IPS DF 6.9 (cell line): ENCODE results near the gene SET.

ENCODE experiments used
- DNase-seq: peaks from one replicate; pipeline ENCODE4 v3.0.0-alpha.2; 2013; ENCODE audit warnings: low read depth, low spot score
- H3K27ac ChIP-seq: one replicate; pipeline ENCODE4 v1.5.1; 2013; ENCODE audit warnings: low read length, control low read depth
- H3K27me3 ChIP-seq: 2 replicates; pipeline ENCODE4 v1.6.1; 2013; ENCODE audit warnings: mild to moderate bottlenecking, low read length; ENCODE audit not compliant: control insufficient read depth, insufficient read depth
- H3K36me3 ChIP-seq: 2 replicates; pipeline ENCODE4 v1.6.1; 2013; ENCODE audit warnings: low read length; ENCODE audit not compliant: control insufficient read depth, insufficient read depth
- H3K4me1 ChIP-seq: 2 replicates; pipeline ENCODE4 v1.6.1; 2013; ENCODE audit warnings: low read length; ENCODE audit not compliant: control insufficient read depth, insufficient read depth
- H3K4me3 ChIP-seq: 2 replicates; pipeline ENCODE4 v1.5.1; 2013; ENCODE audit warnings: mild to moderate bottlenecking, low read length
- H3K9me3 ChIP-seq: 2 replicates; pipeline ENCODE4 v1.6.1; 2013; ENCODE audit warnings: low read length, inconsistent platforms; ENCODE audit not compliant: control insufficient read depth, insufficient read depth
- WGBS: extraction: QIAGEN DNeasy Blood & Tissue Kit; methylation state at CpG from one replicate; pipeline ENCODE4 v1.1.7; 2013; ENCODE audit warnings: mixed read lengths, missing lambda C conversion rate; ENCODE audit not compliant: insufficient read length, insufficient coverage; 5-methylcytosine and 5-hydroxymethylcytosine counted together

The SET gene

DNA sequence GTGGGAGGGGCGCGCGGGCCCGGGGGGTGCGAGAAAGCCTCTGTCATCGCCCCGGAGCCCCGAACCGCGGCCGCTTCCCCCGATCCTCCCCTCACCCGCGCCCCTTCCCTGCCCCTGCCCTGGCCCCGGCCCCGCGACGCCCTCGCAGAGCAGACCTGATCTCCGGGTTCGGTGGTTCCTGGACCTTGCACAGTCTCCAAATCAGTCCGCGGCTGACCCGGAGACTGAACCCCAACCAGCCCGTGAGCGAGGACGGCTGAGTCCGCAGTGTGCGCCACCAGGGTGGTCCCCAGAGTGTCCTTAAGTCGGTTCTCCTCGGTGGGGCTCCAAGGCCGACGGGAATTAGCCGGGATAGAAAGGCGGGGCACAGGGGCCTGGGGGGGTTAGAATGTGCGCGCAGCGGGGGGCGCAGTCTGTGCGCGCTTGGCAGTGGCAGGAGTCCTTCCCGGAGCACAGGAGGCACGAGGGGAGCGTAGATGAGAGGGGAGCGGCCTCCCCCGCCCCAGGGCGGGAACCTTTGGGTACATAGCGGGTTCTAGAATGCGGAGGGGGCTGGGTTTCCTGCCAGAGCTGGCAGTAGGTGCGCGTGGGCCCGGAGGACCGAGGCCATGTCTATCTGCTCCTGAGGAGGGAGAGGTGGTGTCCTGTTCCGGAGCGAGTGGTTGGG, 14.1 kb downstream of the SET start:
- WGBS: no CpG with 5 or more reads among the region's 55 CpGs
- DNase-seq: no peak
- peaks cover 2% of the 10 kb centered on the region for H3K4me1 ChIP-seq
- peaks cover 5% of the 10 kb centered on the region for H3K36me3 ChIP-seq
- no peaks in the 10 kb centered on the region for H3K9me3 ChIP-seq
- H3K4me3 ChIP-seq: peak overlapping the region; percentile 46; the same call in 1 of the 2 replicates
- H3K27me3 ChIP-seq: no peaks in the 10 kb centered on the region
- H3K27ac ChIP-seq: no peak overlapping the region

DNA sequence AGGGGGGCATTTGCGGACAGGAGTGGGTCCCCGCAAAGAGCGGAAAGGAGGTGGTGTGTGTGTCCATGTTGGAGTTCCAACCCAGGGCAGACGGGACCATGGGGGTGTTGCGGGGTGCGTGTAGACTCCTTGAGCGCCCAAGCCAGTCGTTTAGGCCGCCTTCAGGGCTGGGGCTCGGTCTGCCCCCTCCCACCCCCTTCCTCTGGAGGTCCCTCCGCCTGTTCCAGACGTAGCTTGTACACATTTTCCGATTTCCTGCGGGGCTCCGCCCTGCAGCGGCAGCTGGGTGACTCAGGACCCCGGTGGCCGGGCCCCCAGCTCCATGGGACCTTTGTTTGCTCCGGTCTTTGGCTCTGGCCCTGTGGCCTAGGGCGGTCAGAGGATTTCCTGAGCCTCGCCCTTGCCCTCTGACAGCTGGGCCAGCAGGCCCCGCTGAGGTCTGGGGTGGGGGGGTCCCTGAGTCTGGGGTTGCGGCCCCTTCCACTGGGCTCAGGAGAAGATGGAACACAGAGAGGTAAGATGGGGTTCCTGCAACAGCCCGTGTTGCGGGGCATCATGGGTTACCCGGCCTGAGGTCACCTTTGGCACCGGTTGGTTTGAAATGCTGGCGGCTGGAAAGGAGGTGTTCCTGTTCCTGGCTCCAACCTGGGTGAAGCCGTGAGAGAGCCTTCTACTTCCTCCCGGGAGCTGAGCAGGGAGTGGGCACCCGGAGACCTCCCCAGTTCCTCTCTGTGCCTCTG, 14.8 kb downstream of the SET start:
- DNase-seq: no peak
- WGBS: no CpG with 5 or more reads among the region's 31 CpGs
- peak overlapping the region; percentile 46; the same call in 1 of the 2 replicates for H3K4me3 ChIP-seq
- H3K9me3 ChIP-seq: no peaks in the 10 kb centered on the region
- no peak overlapping the region for H3K27ac ChIP-seq
- no peaks in the 10 kb centered on the region for H3K27me3 ChIP-seq
- H3K36me3 ChIP-seq: peaks cover 5% of the 10 kb centered on the region
- peaks cover 2% of the 10 kb centered on the region for H3K4me1 ChIP-seq

DNA sequence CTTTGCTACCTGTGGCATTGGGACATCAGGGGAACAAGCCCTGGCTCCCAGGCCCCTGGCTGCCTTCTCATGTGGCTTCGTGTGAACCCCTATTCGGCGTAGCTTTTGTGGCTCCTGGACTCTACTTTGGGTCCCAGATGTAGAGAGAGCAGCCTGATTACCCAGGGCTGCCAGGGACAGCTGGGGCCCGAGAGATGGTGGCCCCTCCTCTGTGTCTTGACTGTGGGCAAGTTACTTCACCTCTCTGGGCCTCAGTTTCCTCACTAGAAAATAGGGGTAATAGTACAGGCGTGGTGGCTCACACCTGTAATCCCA, 15.3 kb downstream of the SET start:
- no CpG with 5 or more reads among the region's 5 CpGs for WGBS
- no peak for DNase-seq
- H3K9me3 ChIP-seq: no peaks in the 10 kb centered on the region
- peaks cover 2% of the 10 kb centered on the region for H3K4me1 ChIP-seq
- peaks cover 5% of the 10 kb centered on the region for H3K36me3 ChIP-seq
- H3K27me3 ChIP-seq: no peaks in the 10 kb centered on the region
- no peak overlapping the region for H3K27ac ChIP-seq
- no peak overlapping the region for H3K4me3 ChIP-seq

DNA sequence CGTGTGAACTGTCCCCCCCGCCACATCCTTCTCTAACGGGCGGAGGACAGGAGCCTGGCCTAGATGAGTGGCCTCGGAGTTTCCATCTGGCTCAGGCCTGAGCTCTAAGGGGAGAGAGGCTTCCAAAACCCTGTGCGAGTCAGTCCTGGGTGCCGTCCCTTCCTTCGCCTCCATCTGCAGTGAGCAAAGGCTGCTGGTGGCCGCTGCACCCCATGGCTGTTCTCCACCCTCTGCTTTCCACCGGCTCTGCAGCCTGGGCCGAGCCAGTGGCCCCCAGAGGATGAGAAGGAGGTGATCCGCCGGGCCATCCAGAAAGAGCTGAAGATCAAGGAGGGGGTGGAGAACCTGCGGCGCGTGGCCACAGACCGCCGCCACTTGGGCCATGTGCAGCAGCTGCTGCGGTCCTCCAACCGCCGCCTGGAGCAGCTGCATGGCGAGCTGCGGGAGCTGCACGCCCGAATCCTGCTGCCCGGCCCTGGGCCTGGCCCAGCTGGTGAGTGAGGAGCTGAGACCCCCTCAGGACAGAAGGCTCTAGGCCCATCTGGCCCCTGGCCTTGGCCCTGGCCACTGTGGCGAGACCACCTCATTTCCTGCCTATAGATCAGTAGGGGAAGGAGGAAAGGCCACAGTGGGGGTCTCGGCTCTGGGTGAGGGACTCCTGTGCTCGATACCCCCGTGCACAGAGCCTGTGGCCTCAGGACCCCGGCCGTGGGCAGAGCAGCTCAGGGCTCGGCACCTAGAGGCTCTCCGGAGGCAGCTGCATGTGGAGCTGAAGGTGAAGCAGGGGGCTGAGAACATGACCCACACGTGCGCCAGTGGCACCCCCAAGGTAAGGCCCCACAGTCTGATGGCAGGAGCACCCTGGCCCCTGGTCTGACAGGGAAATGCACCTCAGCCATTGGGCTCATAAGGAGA, 16.3 kb downstream of the SET start:
- no peak for DNase-seq
- no peaks in the 10 kb centered on the region for H3K27me3 ChIP-seq
- H3K4me3 ChIP-seq: no peak overlapping the region
- H3K27ac ChIP-seq: no peak overlapping the region
- no CpG with 5 or more reads among the region's 36 CpGs for WGBS
- H3K9me3 ChIP-seq: no peaks in the 10 kb centered on the region
- H3K36me3 ChIP-seq: peaks cover 5% of the 10 kb centered on the region
- H3K4me1 ChIP-seq: peaks cover 2% of the 10 kb centered on the region

DNA sequence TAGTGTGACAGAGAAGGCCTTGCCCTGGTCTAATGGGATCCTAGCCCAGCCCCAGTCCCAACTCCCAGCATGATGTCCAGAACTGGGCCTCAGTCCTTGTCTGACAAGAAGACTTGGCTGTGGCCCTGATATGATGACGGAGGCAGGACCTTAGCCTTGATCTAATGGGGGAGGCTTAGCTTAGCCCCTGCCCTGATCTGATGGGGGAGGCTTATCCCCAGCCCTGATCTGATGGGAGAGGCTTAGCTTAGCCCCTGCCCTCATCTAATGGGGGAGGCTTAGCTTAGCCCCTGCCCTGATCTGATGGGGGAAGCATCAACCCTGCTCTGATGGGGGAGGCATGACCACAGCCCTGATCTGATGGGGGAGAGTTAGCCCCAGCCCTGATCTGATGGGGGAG, 17.0 kb downstream of the SET start:
- H3K27me3 ChIP-seq: no peaks in the 10 kb centered on the region
- H3K4me3 ChIP-seq: no peak overlapping the region
- H3K27ac ChIP-seq: no peak overlapping the region
- H3K9me3 ChIP-seq: no peaks in the 10 kb centered on the region
- WGBS: no CpG with 5 or more reads among the region's 1 CpG
- peaks cover 5% of the 10 kb centered on the region for H3K36me3 ChIP-seq
- H3K4me1 ChIP-seq: peaks cover 2% of the 10 kb centered on the region
- DNase-seq: no peak

DNA sequence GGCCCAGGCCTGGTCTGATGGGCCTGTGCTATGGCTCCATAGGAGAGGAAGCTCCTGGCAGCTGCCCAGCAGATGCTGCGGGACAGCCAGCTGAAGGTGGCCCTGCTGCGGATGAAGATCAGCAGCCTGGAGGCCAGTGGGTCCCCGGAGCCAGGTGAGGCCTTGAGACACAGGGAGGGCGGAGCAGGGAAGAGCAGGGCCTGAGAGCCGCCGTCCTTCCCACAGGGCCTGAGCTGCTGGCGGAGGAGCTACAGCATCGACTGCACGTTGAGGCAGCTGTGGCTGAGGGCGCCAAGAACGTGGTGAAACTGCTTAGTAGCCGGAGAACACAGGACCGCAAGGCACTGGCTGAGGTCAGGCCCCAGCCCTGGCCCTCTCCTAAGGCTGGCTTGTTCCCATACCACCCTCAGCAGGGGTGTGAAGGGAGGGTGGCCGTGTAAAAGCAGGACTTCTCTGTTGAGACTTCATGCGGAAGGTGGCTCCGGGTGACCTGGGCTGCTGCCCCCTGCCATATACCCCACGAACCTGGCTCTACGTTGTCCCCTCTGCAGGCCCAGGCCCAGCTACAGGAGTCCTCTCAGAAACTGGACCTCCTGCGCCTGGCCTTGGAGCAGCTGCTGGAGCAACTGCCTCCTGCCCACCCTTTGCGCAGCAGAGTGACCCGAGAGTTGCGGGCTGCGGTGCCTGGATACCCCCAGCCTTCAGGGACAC, 17.8 kb downstream of the SET start:
- no peaks in the 10 kb centered on the region for H3K9me3 ChIP-seq
- no CpG with 5 or more reads among the region's 23 CpGs for WGBS
- H3K27ac ChIP-seq: no peak overlapping the region
- peaks cover 5% of the 10 kb centered on the region for H3K36me3 ChIP-seq
- no peak for DNase-seq
- H3K4me3 ChIP-seq: no peak overlapping the region
- peaks cover 2% of the 10 kb centered on the region for H3K4me1 ChIP-seq
- H3K27me3 ChIP-seq: no peaks in the 10 kb centered on the region

DNA sequence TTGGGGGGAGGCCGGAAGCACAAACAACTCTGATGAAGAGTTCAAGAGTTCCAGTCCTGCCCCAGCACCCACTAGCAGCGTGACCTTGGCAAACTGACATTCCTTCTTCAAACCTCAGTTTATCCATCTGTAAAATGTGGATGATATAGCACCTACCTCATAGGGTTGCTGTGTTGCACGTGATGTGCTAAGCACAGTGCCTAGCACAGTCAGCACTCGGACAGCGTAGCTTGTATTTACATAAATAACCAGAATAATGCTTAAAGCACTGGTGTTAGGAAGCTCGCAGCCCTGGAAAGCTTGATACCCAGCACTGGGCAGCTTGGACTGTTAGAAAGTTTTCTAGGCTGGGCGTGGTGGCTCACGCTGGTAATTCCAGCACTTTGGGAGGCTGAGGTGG, 18.4 kb downstream of the SET start:
- no CpG with 5 or more reads among the region's 8 CpGs for WGBS
- H3K36me3 ChIP-seq: peaks cover 5% of the 10 kb centered on the region

DNA sequence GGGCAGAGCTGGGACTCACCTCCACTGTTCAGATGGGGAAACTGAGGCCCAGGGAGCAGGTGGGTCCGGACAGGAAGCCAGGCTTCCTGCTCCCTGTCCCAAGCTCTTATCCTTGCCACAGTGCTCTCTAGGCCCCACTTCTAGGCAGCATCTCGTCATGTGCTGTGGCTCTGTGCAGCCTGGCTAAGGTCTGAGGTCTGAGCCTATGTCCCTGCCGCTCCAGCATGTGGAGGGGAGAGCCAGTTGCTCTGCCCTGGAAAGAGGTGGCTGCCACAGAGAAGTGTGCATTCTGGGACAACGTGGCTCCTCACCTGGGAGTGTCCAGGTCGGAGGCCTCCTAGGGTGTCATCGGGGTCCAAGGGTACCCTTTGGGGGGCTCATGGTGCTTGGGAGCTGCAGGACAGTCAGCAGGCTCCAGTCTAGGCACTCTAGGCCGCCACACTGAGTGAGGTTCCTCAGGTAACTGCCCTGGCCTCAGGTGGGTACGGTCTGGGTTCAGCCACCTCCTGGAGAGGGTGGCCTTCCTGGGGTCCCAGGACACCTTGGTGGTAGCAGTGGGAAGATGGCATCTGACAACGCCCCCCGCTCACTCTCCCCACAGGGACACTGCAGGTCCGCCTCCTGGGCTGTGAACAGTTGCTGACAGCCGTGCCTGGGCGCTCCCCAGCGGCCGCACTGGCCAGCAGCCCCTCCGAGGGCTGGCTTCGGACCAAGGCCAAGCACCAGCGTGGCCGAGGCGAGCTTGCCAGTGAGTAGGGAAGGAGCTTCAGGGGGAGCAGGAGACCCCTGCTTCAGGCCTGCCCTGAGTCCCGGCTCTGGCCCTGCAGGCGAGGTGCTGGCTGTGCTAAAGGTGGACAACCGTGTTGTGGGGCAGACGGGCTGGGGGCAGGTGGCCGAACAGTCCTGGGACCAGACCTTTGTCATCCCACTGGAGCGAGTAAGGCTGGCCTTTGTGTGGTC, 23.7 kb downstream of the SET start:
- no peak overlapping the region for H3K27ac ChIP-seq
- H3K36me3 ChIP-seq: peaks cover 5% of the 10 kb centered on the region
- WGBS: no CpG with 5 or more reads among the region's 26 CpGs
- H3K27me3 ChIP-seq: no peaks in the 10 kb centered on the region
- H3K4me1 ChIP-seq: no peaks in the 10 kb centered on the region
- H3K4me3 ChIP-seq: no peak overlapping the region
- DNase-seq: no peak
- no peaks in the 10 kb centered on the region for H3K9me3 ChIP-seq

More for the DNA sequence above, 18.4 kb downstream of the SET start:
- Histone ChIP-seq H3K27me3 (no peaks in the 10 kb centered on the region), H3K4me1 (peaks cover 2% of the 10 kb centered on the region), H3K27ac (no peak overlapping the region), H3K9me3 (no peaks in the 10 kb centered on the region), H3K4me3 (no peak overlapping the region)
- DNase-seq: no peak

DNA sequence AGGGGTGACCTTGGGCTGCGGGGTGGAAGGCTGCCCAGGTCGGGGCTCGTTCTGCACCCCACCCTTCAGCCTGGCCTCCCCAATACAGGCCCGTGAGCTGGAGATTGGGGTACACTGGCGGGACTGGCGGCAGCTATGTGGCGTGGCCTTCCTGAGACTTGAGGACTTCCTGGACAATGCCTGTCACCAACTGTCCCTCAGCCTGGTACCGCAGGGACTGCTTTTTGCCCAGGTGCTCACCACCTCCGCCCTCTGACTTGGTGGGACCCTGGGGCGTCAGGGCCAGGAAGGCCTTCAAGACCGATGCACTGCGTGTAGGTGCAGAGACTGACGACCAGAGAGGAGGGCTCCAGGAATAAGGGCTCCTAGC, 24.4 kb downstream of the SET start:
- H3K4me3 ChIP-seq: no peak overlapping the region
- H3K36me3 ChIP-seq: peaks cover 5% of the 10 kb centered on the region
- H3K9me3 ChIP-seq: no peaks in the 10 kb centered on the region
- no peak overlapping the region for H3K27ac ChIP-seq
- H3K27me3 ChIP-seq: no peaks in the 10 kb centered on the region
- no peaks in the 10 kb centered on the region for H3K4me1 ChIP-seq
- WGBS: no CpG with 5 or more reads among the region's 13 CpGs
- DNase-seq: no peak
